22Rv1 (cell line): ENCODE data around the gene WDR35.

Experiments used
- CTCF ChIP-seq: fragments of 450-650 bp; IDR thresholded peaks from 2 replicates; pipeline ENCODE4 v1.5.1; 2017; ENCODE audit warnings: mild to moderate bottlenecking
- ZFX ChIP-seq: fragments of 450-650 bp; IDR thresholded peaks from 2 replicates; pipeline ENCODE4 v1.6.1; 2017; ENCODE audit warnings: antibody characterized with exemption, borderline replicate concordance

- no peak for TF ChIP-seq CTCF
- no peak for TF ChIP-seq ZFX
Observed at GRCh38 chr2:19871836-19872235, 118.1 kb downstream of the WDR35 start.
